NB4 (cell line): Measurements from ENCODE around the gene GGCX.

Experiments
- CTCF ChIP-seq: IDR thresholded peaks from one replicate; pipeline ENCODE4 v1.5.1; 2012; ENCODE audit warnings: low read depth, low read length
- MAX ChIP-seq: IDR thresholded peaks from 2 replicates; pipeline ENCODE4 v1.6.1; 2011; ENCODE audit warnings: low read depth, low read length
- POLR2A ChIP-seq: IDR thresholded peaks from 2 replicates; pipeline ENCODE4 v1.6.1; 2011; ENCODE audit warnings: mild to moderate bottlenecking; ENCODE audit not compliant: insufficient read length; ENCODE audit errors: extremely low read depth

GRCh38 chr2:85560812-85561279, 447 bp downstream of the GGCX start:
- TF ChIP-seq MAX = no peak
- no peak for TF ChIP-seq CTCF
- no peak for TF ChIP-seq POLR2A
